Astrocyte (in vitro differentiated cells and primary cell): ENCODE results near the gene SNX8.

Source experiments
- CTCF ChIP-seq: IDR thresholded peaks from 2 replicates; pipeline ENCODE4 v1.5.1; 2011; ENCODE audit warnings: low read depth, mild to moderate bottlenecking, inconsistent platforms, low read length, moderate library complexity; ENCODE audit not compliant: insufficient read depth
- EZH2 ChIP-seq: IDR thresholded peaks from 2 replicates; pipeline ENCODE4 v1.6.1; 2012; ENCODE audit warnings: mild to moderate bottlenecking, low read length, inconsistent platforms; ENCODE audit not compliant: insufficient read depth

GRCh38 chr7:2281541-2281940 is 32.7 kb downstream of the SNX8 start:
- TF ChIP-seq CTCF, result no peak
- TF ChIP-seq EZH2, result no peak
